Middle frontal gyrus (tissue), 1 donor: ENCODE measurements around the gene WNT1.

Source experiments
- DNase-seq: peaks from one replicate; pipeline ENCODE4 v3.0.0-alpha.2; 2015; ENCODE audit warnings: low spot score; ENCODE audit errors: extremely low spot score

WNT1 gene

DNA sequence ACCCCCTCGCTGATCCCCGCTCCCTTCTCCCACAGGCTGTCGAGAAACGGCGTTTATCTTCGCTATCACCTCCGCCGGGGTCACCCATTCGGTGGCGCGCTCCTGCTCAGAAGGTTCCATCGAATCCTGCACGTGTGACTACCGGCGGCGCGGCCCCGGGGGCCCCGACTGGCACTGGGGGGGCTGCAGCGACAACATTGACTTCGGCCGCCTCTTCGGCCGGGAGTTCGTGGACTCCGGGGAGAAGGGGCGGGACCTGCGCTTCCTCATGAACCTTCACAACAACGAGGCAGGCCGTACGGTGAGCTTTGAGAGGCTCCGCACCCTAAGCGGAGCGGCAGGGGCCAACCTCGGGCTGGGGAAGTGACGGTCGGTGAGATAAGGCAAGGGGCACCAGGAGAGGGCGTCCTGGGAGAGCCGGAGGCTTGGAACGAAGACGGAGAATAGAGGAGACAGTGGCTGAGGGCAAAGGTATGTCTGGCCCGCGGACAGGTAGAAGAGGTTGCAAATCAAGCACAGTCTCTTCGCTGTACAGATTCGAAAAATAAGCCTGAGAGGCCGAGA is 2.3 kb downstream of the WNT1 start:
- no peak for DNase-seq

DNA sequence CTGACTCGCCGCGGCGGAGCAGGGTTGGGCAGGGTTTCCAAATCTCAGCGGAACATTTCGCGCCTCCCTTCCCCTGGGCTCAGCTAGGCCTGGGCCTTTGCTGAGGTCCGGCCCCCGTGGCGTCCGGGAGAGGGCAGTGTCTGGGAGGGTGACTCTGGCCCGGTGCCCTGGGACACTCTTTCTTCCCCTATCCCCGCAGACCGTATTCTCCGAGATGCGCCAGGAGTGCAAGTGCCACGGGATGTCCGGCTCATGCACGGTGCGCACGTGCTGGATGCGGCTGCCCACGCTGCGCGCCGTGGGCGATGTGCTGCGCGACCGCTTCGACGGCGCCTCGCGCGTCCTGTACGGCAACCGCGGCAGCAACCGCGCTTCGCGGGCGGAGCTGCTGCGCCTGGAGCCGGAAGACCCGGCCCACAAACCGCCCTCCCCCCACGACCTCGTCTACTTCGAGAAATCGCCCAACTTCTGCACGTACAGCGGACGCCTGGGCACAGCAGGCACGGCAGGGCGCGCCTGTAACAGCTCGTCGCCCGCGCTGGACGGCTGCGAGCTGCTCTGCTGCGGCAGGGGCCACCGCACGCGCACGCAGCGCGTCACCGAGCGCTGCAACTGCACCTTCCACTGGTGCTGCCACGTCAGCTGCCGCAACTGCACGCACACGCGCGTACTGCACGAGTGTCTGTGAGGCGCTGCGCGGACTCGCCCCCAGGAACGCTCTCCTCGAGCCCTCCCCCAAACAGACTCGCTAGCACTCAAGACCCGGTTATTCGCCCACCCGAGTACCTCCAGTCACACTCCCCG is 3.0 kb downstream of the WNT1 start:
- no peak for DNase-seq

DNA sequence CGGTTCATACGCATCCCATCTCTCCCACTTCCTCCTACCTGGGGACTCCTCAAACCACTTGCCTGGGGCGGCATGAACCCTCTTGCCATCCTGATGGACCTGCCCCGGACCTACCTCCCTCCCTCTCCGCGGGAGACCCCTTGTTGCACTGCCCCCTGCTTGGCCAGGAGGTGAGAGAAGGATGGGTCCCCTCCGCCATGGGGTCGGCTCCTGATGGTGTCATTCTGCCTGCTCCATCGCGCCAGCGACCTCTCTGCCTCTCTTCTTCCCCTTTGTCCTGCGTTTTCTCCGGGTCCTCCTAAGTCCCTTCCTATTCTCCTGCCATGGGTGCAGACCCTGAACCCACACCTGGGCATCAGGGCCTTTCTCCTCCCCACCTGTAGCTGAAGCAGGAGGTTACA is 3.6 kb downstream of the WNT1 start:
- no peak for DNase-seq

DNA sequence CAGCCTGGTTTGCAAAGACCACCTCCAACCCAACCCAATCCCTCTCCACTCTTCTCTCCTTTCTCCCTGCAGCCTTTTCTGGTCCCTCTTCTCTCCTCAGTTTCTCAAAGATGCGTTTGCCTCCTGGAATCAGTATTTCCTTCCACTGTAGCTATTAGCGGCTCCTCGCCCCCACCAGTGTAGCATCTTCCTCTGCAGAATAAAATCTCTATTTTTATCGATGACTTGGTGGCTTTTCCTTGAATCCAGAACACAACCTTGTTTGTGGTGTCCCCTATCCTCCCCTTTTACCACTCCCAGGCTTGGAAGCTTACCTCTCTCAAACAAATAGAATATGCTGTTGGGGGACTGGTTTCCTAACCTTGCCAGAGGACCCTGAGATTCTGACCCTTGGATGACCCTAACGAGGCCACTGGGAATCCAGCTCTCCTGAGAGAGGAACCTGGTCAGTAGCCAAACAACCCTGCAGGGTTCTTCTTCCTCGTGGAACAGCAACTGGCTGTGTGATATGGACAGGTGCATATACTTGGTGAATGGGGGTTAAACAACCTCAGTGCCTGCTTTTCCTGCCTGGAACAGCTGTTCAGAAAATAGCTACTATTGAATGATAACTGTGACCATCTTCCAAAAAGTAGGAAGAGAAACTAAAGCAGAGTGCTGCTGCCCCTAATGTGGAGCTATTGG is 4.4 kb downstream of the WNT1 start:
- no peak for DNase-seq

DNA sequence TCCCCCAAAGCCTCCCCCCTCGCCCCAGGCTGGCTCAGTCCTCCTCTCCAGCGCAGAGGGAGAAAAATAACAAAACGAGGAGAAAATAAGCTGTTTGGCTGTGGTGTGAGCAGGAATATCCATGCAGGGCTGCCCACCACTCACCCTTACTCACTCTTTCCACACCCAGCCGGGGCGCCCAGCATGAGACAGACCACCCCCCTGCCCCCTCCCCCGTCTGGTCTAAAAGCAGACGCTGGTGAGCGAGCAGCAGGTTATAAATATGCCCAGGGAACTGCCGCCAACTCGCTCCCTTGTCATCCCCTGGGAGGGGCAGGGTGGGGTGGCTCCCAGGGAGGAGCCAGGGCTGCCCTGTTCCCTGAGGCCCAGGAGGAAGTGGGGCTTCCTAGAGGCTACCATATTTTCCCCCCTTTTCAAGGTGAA is 7.4 kb downstream of the WNT1 start:
- no peak for DNase-seq

DNA sequence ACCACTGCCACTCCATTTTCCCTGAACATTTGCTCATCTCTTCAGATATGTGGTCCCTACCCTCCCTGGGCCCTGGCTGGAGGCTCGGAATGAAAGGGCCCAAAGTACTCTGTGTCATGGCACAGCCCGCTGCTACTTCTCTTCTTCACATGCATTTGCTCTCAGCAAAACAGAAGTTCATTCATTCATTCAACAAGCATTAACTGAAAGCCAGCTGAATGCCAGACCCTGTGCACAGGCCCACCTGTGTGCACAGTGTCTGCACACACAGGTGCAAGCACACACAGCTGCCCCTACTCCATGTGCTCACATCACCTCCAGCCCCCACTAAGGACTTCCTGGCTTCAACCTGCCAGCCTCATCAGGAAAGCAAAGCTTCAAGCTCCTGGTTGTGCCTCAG is 7.8 kb downstream of the WNT1 start:
- no peak for DNase-seq

DNA sequence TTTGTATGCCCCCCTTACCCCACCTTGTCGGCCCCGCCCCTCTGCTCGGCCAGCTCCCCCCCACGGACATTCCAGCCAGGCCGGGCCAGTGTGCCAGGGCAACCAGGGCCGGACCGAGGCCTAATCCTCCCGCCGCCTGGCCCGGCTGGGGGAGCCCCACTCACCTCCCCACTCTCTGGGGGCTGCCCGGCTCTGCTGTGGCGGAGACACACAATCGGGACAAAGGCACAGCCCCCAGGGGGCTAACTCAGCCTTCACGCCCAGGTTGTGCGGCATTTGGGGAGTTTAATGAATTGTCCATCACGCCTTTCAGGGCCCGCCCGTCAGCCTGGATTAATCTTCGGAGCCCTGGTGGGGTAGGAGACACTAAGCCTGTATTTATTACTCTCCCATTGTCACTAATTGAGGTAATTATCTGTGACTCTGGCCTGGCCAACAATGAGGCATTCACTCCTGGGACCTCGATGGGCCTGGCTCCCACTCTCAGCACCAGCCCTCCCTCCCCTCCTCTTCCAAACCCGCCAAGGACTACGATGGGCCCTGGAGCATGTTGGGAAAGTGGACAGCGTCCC is 8.7 kb downstream of the WNT1 start:
- DNase-seq = no peak

DNA sequence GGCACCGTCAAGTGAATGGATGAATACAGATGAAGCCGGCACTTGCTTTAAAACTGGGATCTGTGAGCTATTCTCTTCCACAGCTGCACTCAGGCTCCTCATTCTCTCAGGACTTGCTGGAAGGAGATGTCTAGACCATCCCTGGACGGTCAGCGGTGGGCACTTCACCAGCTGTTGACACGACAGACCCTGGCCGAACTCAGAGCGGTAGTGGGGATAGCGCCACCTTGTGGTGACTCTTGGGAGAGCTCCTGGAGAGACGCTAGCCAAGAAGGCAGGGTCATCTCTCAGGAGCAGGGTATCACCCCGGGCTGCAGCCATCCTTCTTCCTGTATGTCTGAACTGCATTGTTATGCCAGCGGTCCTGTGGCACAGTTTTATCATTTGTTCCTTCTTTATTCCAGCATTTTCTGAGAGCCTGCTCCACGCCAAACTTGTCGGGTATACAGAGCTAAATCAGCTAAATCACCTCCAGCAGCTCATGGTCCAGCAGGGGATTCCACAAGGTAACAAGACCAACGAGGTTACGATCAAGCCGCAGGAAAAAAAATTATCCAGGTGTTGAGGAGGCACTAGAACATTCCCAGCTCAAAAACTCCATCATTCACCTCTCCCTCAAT is 10.0 kb downstream of the WNT1 start:
- DNase-seq = no peak

DNA sequence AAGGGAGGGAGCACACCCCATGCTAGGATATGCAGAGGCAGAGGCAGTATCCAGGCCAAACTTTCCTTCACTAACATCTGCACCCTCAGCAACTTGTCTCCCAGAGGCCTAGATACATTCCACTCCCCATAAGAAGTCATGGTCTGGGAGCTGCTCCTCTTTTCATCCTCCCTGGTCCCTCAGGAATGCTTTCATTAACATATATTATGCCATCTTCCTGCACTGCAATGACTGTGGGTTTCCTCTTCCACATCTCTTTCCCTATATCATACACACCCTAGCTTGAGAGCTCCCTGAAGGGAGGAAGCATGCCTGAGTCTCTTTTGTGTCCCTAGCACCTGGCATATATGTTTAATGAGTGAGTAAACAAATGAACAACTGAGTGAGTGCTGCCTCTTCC is 12.4 kb downstream of the WNT1 start:
- DNase-seq = no peak

DNA sequence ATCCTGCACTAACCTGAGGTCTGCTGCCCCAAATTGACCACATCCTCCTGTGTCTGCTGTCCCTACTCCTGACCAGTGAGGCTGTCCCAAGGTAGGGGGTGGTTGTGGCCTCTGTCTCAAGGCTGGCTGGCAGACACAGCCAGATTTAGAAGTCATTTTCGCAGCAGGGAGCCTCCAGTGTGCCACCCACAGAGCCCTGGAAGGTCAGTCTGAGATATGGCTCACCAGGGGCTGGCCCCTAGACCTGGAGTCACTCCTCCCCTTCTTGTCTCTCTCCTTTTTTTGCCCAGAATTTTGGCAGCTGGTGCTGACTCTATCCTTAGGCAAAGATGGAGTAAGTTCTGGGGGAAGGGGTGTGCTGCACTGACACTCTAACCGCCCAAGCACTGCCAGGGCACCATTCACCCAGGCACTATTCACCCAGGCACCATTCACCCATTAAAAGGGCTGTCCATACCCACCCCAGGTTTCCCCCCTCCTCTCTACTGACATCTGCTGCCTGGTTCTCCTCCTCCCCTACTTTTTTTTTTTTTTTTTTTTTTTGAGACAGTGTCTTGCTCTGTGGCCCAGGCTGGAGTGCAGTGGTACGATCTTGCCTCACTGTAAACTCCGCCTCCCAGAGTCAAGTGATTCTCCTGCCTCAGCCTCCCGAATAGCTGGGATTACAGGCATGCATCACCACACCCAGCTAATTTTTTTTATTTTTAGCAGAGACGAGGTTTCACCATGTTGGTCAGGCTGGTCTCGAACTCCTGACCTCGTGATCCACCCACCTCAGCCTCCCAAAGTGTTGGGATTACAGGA is 13.3 kb downstream of the WNT1 start:
- no peak for DNase-seq

DNA sequence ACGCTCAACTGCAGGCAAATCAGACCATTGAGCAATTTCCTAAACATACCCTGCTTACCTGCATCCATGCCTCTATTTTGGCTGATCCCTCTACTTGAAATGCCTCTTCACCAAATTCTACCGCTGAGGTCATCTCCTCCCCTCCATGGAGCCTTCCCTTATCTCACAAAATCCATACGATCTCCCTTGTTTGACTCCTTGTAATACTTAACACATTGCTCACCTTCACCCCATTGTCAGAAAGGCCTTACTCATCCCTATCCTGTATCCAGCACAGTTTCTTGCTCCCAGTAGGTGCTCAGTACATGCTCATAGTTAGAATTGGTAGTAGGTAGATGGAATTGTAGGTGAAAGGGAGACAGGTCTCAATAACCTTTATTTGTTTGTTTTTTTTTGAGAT is 15.7 kb downstream of the WNT1 start:
- DNase-seq = no peak

DNA sequence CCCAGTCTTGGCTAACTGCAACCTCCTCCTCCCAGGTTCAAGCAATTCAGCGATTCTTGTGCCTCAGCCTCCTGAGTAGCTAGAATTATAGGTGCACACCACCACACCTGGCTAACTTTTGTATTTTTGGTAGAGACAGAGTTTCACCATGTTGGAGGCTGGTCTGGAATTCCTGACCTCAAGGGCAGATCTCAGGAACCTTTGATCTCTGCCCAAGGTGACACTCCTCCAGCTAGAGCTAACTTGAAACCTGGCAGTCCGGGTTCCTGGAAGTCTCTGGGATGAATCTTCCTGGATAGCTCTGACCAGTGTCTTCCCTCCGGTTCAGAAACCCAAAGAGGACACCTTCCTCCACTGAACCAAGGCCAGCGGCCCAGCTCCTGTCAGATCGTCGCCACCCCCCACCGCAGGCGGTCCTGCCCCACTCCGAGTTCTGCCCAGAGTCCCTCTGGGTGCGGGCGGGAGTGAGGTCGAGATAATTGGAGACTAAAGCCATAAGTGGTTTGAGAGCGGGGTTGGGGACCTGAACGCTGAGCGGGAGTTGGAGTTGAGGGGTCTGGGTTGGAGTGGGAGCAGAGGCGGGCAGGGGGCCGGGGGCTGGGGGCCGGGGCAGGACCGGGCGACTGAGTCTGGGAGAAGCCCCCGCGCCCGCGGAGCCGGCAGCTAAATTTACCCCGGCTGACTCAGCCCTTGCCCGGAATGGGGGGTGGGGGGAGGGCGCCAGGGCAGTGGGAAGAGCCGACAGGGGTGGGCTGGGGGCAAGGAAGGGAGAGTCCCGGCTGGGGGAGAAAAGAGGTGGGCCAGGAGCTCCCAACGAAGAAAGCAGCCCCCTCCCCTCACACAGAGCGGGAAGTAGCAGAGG is 16.3 kb downstream of the WNT1 start:
- no peak for DNase-seq

DNA sequence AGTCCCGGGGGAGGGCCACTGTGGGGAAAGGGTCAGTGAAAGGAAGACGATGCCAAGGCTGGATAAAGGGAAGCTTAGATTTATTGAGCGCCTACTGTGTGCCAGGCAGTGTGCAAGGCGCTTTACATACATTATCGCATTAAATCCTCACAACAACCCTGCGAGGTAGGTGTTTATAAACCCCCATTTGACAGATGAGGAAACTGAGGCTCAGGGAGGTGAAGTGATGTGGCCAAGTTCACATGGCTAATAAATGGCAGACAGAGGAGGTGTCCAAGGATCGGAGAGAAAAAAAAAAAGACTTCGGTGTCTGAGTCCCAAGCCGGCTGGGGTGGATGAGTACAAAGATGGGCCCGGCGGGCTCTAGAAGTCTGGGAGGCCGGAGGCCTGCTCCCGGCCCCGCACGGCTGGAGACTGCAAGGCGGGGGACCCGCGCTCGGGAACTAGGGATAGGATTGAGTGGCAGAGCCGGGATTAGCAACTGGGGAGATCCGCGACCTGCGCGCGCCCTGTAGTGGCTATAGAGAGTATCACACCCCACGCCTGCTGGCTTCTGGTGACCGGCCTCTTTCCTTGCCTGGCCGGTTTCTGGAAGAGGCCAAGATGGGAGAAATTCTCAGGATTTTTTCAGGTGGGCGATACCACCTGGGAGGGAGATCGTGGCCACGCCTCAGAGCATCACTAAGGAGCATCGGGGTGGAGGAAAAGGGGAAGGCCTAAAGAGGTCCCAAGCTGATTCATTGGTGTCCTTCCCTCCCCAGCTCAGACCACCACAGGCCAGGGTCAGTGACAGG is 17.2 kb downstream of the WNT1 start:
- no peak for DNase-seq

DNA sequence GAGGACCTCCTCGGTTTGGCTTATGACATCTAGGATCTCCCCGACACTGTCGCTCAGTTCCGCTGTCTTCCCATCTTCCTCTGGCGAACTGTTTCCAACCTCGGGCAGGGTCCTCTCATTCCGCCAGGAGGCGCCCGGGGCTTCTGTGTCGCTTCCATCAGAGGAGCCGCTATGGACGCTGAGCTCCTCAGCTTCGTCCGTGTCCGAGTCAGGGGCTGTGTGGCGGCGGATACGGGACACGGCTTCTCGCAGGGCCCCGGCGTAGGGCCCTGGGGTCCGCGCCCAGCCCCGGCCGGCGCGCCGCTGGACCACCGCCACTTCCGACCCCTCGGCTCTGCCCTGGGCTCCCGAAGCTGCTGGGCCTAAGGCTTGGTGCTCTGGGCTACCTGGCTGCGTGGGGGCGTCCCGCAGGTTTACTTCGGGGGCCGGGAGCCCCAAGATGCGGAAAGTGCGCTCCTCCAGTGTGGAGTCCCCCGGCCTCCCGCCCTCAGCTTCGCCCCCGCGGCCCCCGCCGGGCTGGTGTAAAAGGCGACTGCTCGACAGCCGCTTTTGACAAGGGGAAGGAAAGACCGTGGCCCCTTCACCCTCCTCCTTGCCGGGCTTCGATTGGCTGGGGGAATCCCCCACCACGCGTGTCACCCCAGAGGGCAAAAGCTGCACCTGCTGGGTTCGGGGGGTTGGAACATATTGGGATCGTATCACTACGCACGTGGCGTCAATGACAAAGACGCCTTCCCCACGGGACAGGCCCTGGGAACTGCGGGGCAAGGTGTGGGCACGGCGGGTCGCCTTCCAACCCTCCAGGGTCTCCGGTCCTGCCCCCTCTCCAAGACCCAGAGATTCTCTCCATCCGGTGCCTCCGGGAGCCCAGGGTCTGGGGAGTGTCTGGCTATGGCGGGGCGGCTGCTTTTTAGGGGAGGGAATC is 18.9 kb downstream of the WNT1 start:
- DNase-seq = peak; percentile 58

DNA sequence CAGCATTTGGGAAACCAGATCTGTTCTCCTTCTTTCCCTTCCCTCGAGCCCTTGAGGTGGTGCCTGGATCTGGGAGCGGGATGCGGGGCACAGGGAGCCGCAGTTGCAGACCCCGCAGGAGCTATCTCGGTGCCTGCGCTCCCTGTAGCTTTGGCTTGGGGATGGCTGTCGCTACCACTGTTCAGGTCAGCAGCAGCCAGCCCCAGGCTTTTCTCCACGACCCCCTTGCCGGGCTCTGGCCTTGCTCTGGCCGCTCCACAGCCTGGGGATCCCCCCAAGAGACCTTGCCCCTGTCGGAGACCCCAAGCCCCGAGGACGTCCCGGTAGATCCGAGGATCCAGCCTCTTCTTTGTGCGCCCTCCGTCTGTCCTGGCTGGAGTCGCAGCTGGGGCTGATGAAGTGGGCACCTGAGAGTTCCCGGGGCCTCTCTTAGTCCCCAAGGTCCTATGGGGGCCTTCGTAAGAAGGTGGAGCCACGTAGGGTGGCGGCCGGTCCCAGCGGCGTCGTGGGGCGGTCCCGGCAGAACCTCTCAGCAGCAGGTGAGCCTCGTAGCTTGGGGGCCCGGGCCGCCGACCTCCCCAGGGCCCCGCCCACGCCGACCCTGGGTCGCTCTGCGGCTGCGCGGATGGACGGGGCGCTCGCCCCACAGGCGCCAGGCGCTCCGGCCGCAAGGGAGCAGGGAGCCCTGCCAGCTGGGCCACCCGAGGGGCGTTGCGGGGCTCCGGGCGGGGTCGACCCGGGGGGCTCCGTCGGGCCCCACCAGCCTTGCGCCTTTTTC is 19.8 kb downstream of the WNT1 start:
- DNase-seq = no peak

DNA sequence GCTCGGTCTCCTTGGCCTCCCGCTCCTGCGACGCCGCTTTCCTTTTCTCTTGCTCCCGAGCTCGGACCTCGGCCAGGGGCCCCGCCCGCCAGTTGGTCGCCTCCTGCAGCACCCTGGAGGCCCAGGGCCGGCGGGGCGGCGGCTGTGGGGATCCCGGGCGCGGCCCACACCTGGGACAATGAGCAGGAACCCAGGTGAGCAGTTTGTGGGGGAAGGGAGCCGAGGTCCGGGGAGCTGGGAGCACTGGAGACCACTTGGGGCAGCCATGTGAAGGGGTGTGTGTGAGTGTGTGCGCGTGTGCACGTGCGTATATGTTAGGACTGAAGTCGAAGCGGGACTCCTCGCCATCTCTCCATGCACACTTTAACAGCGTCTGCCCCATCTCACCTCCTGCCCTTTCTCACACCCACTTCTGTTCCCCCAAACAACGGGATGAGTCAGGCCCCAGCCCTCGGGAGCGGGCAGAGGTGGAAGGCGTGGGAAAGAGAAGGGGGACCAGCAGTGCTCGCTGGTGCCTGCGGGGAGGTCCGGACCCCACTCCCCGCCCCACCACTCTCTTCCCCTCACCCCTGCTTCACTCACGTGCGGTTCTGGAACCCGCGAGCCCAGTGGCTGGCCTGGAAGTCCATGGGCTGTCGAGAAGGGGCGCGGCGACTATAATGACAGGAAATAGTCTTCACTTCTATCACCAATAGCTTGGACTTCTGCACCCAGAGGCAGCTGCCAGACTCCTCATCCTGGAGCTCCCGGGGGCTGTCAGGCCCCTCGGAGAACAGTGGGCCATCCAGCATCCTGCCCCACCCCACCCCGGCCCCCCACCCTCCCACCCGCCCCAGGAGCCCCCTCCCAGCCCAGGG is 20.6 kb downstream of the WNT1 start:
- DNase-seq = no peak
